RKO (cell line): ENCODE results near the gene PCSK2.

ENCODE experiments used
- DNase-seq: peaks from one replicate; pipeline ENCODE4 v3.0.0-alpha.2; 2016; ENCODE audit warnings: low spot score

Gene PCSK2

DNA sequence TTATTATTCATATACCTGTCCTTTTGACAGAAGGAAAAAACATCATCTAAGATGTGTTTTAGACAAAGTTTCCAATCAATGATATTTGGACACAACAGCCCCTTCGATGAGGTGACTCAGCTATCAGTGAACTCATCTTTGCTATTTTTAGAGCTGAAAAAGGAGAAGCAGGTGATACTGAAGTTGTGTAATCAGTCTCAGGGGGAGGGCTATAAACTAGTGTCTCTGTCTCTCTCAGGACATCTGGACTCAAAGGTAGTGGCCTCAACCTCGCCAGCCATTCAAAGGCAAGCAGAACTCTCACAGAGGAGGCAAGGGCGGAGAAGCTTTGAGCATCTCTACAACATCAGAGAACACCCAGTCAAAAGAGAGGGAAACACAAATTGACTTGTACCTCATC is 168.9 kb downstream of the PCSK2 start:
- no peak for DNase-seq

DNA sequence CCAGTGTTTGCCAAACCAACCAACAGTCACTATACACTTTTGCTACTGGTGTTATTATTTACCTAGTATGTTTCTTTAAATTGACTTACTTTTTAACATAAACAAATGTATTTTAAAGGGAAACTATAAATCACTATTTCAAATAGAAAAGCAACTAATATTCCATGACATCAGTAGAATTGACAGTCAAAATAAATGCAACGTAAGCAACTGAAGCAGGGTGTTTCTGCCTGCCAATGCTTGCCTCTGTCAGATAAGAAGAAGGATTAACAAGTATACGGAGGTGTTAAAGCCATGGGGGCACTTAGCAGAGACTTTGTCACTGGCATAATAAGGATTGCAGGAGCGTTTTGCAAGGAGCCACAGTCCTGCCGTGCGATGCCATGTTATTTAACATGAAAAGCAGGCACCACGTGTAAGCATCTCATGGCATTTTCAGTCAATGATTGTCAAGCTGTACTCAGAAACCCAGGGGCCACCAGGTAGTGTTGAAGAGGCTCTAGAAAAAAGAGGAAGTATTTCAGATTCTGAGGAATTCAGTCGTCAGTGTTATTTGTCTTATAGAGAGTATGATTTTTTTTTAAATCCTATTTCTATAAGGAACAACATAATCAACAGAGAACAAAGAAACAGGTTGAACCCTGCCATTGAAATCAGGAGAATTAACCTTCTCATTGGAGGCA is 172.6 kb downstream of the PCSK2 start:
- DNase-seq, result no peak

DNA sequence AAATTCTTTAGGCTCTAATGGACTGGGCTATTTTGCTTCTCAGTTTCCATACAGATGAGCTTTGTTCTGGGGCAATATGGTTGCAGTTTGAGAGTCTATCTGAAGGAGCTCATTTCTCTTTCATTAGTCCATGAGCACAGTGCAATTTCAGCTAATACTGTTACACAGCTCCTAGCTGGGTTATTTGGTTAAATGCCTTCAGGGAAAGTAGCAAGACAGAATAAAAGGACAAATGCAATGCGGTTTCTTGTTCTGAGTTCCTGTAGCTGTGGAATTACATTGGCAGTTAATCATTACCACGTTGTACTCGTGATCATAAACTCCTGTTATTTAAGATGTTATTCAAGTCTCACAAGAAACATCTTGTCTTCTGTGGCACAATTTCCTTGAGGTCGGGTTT is 176.6 kb downstream of the PCSK2 start:
- no peak for DNase-seq

DNA sequence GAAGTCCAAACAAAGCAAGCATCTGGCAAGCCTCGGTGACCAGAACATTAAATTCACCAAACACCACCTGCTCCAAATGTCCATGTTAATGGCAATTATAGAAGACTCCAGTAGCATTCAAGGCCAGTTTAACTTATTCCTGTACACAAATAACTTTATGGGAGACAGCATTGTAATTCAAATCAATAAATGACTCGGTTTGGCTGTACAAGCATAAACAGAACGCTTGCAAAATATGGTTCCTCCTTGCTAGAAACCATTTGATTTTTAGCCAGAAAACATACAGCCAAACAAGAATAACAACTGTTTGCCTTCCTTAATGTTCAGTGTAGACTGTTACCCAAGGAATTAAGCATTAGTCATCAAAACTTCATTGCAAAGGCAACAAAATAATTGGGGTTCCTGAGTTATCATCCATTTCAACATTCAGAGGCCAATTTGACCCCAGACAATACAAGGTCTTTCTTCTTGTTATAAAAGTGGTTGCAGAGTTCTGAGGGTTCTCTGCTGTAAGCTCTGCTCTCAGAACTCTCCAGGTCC is 179.3 kb downstream of the PCSK2 start:
- DNase-seq, result no peak

DNA sequence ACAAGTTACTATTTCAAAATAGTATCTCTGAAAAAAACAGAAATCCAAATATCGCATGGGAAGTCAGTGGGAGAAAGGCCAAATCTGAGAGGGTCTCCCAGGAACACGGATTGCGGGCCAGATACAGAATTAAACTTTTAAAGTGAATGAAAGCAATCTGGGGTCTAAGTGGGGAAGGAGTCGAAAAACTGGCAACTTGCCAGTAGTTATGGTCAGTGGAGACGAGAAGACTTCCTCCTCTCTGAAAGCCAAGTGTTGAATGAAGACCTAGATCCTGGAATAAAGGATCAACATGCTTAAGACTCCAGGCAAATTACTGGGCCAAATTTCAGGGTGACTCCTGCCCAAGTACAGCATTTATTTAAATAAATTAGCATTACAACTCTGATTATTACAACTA is 180.7 kb downstream of the PCSK2 start:
- DNase-seq, result no peak

DNA sequence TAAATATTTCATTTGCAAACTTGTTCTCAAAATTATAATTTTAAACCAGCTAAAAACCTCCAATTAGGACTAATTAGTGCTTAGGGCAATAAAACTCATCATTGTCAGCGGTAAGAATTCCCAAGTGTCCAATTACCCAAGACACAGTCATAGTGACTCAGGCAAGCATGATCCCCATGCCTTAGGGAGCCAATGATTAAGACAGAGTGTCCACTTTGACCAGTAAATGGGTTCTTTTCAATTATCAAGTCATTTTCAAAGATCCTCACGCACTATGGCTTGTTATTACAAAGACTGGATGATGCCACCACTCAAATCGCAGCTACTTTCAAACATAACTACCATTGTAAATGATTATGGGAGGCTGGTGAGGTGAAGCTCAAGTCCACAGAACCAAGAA is 190.4 kb downstream of the PCSK2 start:
- no peak for DNase-seq

DNA sequence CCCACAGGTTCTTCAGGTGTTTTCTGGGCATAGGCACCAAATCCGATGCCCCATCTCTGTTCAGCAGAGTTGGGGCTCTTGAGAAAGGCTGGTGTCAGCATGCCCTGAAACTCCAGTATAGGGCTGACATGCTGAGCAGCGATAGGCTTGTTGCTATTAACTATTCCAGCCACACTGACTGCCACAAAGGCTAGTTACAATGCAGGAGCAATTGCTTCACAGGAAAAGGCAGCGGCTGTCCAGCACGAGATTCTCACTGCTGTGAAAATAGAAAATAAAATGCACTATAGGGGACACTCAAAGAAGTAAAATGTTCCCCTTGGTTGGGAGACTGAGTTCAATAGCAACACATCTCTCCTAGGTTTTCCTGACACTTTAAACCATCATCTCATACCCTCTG is 191.9 kb downstream of the PCSK2 start:
- no peak for DNase-seq

DNA sequence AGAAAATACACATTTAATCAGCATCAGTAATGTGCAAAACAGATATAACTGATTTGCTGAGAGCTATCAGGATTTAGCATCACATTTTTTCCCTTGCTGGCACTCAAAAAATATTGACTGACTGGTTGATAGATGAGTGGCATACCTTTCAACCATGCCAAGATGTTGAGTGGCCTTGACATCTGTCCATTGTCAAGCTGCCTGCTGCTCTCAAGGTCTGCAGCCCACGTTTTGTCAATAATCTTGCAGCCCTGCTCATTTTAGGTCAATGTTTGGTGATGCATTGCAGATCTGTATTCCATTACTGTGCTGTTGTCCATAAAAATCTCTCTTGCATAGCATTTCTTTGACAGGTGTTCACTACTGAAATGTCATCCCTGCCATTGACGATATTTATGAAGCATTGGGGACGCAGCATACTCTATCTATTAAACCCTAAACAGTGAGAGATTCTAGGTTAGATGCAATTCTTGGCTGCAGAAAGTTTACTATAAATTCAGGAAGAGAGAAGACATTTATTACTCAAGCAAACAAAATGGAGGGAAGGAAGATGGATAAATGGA is 192.7 kb downstream of the PCSK2 start:
- DNase-seq, result no peak

DNA sequence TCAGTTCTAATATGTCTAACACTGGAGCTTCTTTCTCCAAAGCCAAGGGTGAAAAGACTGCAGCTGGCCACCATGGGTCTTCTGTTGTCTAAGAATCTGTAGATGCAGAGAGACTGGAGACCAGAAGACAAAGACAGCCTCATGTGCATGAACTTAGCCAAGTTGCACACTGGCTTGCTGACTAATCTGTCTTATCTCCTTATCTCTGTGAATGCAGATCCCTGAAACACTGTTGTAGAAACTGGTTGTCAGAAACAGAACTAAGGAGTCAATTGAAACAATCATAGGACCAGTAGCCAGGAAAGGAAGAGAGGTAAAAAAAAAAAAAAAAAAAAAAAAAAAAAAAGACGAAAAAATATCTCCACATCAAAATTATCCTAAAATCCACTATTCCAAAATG is 194.7 kb downstream of the PCSK2 start:
- peak; percentile 18 for DNase-seq

DNA sequence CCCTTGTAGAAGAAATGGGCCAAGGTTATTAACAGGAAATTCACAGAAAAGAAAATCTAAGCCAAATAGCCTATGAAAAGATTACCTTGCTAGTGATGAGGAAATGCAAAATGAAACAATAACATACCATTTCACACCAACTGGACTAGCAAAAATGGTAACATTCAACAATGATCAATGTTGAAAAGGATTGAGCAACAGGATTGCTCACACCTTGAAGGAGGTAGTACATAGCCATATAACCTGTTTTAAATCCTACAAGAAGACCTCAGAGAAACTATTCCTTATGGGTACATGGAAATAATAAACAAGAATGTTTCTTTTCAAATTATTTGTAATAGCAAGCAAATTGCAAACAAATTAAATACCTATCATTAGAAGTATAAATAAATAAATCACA is 196.9 kb downstream of the PCSK2 start:
- no peak for DNase-seq

DNA sequence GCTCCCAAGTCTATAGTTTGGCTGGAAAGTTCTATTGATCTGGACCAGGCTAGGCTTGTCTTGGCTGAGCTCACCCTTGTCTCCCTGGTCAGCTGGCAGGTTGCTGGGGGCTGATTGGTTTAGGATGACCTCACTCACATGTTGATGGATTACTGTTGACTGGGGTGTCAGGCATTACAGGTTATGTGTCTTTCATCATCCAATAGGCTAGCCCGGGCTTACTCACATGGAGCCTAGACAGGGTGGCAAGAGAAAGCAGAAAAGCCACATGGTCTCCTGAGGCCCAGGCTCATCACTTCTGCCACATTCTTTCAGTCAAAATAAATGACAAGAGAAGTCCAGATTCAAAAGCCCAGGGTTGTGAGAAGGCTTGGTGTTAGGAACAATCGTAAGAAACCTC is 200.8 kb downstream of the PCSK2 start:
- no peak for DNase-seq

DNA sequence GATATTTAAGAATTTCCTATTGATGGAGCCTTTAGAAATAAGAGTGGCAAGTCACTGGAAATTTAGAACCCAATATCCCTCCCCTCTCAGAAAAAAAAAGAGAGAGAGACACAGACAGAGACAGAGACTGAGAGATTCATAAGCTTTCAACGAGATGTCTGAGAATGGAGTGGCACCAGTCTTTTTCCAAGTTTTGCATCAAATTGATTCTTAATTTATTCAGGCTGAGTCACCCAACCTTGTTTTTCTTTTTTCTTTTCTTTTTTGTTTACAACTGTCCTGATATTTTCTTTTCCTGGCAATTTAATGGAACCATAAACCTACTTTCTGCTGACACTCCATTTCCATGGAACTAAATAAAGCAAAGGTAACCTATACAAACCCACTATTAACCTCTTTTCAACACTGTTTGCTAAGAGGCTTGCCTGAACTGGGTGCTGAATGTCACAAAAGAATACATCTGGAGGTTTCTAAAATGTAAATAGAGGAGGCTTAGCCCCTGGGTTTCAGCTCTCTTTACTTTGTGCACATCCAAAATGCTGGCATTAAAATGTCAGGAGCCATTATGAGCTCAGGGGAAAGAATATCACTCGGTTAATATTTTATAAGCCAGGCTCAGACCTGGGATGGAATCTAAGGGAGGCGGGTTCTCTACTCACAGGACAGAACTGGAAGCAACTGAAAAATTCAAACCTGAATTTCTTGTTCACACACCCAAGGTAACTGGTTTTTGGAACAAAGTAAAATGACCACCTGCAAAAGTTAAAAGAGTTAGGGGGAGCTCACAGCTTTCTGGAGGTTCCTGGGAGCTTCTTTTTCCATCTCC is 203.5 kb downstream of the PCSK2 start:
- DNase-seq, result no peak

DNA sequence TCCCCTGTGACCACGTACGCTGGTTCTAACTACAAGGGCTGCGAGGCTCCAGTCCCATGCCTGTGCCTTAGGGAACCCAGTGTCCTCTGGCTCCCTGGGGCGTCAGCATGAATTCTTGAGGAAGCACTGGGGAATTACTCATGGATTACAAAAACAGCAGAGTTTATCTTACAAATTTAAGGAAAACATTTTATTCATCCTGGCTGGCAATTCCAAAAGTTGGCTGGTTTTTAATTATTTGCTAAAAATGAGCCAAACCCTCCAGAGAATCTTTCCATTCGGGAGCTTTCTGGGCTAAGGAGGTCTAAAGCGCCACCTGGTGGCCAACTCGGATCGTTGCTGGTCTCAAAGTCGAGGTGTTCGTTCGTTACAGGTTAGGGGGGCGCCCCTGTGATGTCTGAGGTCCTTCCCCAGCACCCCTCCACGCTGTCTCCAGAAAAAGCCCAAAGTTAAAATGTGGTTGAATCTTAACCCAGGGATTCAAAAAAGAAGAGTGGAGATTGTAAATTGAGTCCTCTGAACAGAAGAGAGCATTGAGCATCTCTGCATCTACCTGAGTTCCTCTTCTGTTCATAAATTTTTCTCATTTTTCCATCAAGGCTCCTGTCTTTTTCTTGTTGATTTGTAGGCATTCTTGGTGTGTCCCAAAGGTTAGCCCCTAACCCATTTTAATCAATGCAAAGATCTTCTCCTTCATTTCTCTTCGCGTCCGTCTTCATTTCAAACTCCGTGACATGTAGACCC is 205.0 kb downstream of the PCSK2 start:
- DNase-seq, result peak; percentile 60

DNA sequence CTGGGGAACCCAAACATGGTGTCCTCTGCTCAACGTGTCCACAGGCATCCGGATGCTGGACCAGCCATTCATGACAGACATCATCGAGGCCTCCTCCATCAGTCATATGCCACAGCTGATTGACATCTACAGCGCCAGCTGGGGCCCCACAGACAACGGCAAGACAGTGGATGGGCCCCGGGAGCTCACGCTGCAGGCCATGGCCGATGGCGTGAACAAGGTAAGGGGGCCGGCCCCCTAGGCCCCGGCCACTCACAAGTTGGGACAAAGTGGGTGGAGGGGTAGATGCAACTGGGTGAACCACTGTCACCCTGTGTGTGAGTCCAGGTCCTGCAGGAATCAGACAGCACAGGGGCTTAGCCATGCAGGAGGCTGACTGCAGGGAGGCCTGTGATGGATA is 209.8 kb downstream of the PCSK2 start:
- DNase-seq, result no peak

DNA sequence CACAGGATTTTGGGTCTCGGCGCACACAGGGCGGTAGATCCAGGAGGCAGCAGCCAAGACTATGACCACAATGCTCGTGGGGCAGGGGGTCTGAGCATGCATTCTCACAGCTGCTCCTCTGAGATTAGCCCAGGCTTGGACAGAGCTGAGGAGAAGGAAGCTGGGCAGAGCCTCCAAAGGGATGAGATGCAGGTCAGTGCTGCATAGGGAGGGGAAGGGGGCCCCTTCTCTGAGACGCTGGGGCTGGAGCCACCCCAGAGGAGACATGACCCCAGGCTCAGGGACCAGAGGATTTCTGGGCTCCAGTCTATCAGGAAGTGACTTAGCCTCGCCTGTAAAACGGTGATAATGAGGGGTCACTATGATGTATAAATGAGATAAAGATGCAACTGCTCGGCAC is 210.4 kb downstream of the PCSK2 start:
- DNase-seq, result no peak

DNA sequence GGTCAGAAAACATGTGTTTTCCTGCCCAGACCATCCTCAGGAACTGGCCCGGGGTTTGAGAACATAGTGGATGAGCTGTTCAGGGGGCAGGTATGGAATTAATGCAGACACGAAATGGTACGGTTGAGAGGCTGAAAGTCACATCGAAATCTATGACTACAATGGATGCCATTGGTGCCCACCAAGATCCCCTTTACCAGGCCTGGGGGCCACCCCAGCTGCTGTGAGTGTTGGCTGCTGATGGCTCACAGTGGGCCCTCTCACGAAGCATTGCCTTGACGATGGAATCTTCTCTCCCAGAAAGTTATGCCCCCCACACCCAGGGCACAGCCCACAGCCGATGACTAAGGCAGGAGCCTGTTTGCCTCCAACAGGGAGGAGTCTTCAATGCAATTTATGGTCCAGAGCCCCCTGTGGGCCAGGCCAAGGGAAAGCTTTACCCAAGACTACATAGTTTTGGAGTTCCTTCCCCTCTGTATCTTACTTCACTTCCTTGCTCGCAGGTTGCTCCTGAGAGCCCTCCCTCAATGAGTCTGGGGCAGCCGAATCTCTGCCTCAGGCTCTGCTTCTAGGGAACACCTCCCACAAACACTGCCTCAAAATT is 211.7 kb downstream of the PCSK2 start:
- DNase-seq, result no peak

DNA sequence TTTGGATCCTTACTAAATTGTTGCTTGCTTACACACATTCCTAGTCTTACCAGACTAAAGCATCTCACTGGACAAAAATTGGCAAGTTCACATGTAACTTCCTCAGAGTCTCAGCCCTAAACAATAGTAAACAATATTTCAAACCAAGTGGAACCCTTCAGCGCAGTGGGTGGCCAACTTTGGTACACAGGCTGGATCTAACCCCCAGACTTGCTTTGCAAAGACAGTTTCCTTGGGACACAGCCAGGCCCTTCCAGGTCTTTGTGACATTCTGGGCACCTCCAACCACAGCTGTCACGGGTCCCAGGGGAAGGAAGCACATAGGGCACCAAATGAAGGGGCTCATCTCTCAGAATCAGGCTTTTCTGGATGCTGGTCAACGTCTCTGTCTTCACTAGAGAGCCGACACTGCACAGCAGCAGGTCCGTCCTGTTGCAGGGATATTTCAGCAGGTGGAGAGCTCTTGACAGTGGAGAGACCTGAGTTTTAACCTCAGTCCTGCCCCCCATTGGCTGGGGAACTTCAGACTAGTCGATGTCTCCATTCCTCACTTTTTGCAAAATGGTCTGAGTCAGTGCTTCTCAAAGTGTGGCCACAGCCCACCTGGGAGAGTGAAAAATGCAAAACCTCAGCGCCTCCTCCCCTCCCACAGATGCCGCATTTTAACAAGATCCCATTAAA is 212.9 kb downstream of the PCSK2 start:
- DNase-seq, result no peak

DNA sequence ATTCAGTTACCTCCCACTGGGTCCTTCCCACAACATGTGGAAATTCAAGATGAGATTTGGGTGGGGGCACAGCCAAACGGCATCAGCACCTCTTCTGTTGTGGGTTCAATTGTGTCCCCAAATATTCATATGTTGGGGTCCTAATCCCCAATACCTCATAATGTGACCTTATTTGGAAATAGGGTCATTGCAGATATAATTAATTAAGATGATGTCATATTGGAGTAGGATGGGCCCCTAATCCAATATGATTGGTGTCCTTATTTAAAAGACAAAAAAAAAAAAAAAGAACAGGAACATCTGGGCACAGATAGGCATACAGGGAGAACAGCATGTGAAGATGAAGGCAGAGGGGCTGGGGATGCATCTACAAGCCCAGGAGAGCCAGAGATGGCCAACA is 214.9 kb downstream of the PCSK2 start:
- no peak for DNase-seq

DNA sequence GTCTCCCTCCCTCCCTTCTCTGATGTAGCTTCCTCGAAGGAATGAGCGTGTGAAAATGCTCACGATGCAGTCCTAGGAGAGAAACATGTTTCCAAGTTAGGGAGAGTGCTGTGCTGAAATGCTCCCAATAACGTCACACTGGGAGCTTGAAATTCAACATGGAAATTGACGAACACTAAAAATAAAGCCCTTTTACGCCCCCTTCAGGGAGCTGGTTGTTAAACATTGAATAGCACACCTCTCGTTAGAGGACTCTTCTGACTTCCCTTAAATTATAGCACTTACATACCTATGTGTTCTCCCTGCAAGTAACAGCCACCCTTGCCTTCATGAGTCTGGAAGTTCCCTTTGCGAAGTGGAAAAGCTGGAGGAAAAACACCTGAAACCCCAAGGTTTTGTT is 215.7 kb downstream of the PCSK2 start:
- peak; percentile 26 for DNase-seq

DNA sequence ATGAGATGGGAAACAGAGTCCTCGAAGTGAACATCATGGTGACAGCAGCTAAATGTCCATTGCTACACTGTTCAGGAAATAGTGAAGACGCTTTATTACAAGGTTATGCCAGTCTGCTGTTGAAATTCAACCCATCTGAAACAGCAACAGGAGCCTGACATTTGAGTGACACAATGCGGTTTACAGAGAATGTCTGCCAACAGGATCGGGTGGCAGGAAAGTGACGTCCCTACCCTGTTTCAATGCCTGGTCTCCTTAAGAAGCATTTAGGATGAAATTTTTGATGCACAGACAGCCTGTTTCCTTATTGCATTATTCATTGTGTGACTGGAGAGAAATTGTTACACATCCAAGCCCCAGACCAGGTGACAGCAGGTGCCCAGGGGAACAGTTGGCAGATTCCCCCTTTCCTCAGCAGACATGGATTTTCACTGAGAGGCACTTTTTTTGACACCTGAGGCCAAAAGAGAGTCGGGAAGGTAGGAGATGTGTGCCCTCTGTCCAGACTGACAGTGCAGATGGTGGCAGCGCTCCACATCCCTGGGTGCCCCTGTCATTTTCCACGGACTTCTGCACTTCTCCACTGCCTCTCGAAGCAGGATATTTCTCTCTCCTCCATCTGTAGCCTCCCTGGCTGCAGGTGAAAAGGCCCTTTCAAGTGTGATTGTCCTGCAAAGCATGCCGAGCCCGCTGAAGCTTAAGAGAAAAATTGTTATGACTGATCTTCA is 216.5 kb downstream of the PCSK2 start:
- DNase-seq, result no peak

DNA sequence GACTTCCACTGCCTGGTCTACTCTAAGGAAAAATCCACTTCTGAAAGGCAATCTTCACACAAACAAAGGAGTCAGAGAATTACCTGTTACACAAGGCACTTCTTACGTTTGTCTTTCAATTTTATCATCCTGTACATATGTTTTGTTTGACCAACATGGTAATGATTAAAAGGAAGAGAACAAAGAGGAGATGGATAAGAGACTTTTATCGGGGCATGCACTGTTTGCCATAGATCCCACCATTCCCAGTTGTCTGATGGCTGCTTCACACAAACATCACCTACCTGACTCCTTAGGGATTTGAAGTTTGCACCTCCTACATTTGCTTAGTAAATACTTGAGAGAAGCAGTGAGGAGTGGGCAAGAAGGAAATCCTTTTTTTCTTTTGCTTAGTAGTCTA is 217.3 kb downstream of the PCSK2 start:
- no peak for DNase-seq
